Mesenchymal stem cell (in vitro differentiated cells and primary cell): ENCODE data around the gene MPP3.

Source experiments
- DNase-seq: peaks from one replicate; pipeline ENCODE4 v3.0.0-alpha.2; 2013
- H2AFZ ChIP-seq: one replicate; pipeline ENCODE4 v1.6.1; 2013; ENCODE audit warnings: low read depth, mild to moderate bottlenecking, control low read depth, inconsistent platforms, low read length, moderate library complexity
- H2AK5ac ChIP-seq: 2 replicates; pipeline ENCODE4 v1.6.1; 2013; ENCODE audit warnings: low read length, moderate library complexity, mild to moderate bottlenecking, inconsistent platforms; ENCODE audit not compliant: severe bottlenecking
- H2BK120ac ChIP-seq: one replicate; pipeline ENCODE4 v1.6.1; 2013; ENCODE audit warnings: low read depth, mild to moderate bottlenecking, inconsistent platforms, low read length, moderate library complexity
- H2BK12ac ChIP-seq, 2 experiments: one replicate each; pipeline ENCODE4 v1.6.1; 2013; ENCODE audit warnings: inconsistent platforms in 2 of 2, low read length in 2 of 2, mild to moderate bottlenecking in 2 of 2, moderate library complexity in 2 of 2, control low read depth in 1 of 2
- H2BK15ac ChIP-seq: one replicate; pipeline ENCODE4 v1.6.1; 2013; ENCODE audit warnings: mild to moderate bottlenecking, low read depth, inconsistent platforms; ENCODE audit not compliant: poor library complexity, severe bottlenecking
- H2BK5ac ChIP-seq: 2 replicates; pipeline ENCODE4 v1.6.1; 2013; ENCODE audit warnings: low read depth, mild to moderate bottlenecking, low read length, control low read depth, inconsistent platforms; ENCODE audit not compliant: poor library complexity, severe bottlenecking
- H3K14ac ChIP-seq, 2 experiments: one replicate each; pipeline ENCODE4 v1.6.1; 2013; ENCODE audit warnings: inconsistent platforms in 2 of 2, low read length in 2 of 2, control low read depth in 1 of 2, mild to moderate bottlenecking in 1 of 2, moderate library complexity in 1 of 2
- H3K18ac ChIP-seq, 2 experiments: one replicate each; pipeline ENCODE4 v1.6.1; 2013; ENCODE audit warnings: inconsistent platforms in 2 of 2, low read length in 2 of 2, control low read depth in 1 of 2, low read depth in 1 of 2, mild to moderate bottlenecking in 1 of 2
- H3K23ac ChIP-seq, 2 experiments: one replicate each; pipeline ENCODE4 v1.6.1; 2013; ENCODE audit warnings: inconsistent platforms in 2 of 2, low read length in 2 of 2, mild to moderate bottlenecking in 2 of 2, moderate library complexity in 2 of 2, control low read depth in 1 of 2
- H3K27ac ChIP-seq: 2 replicates; pipeline ENCODE4 v1.5.1; 2013; ENCODE audit warnings: mild to moderate bottlenecking, moderate library complexity, low read length, control low read depth, inconsistent platforms; ENCODE audit not compliant: poor library complexity, severe bottlenecking
- H3K27me3 ChIP-seq, 2 experiments: 2 replicates each; pipeline versions ENCODE4 v1.6.1 to v1.7.0; 2013; ENCODE audit warnings: low read length in 2 of 2, mild to moderate bottlenecking in 2 of 2, moderate library complexity in 2 of 2, control low read depth in 1 of 2, inconsistent platforms in 1 of 2; ENCODE audit not compliant: control insufficient read depth in 1 of 2, insufficient read depth in 1 of 2
- H3K36me3 ChIP-seq, 2 experiments: 2 replicates each; pipeline versions ENCODE4 v1.6.1 to v1.7.0; 2013; ENCODE audit warnings: low read length in 2 of 2, control low read depth in 1 of 2, inconsistent platforms in 1 of 2, low read depth in 1 of 2, mild to moderate bottlenecking in 1 of 2; ENCODE audit not compliant: insufficient read depth in 2 of 2, control insufficient read depth in 1 of 2
- H3K4ac ChIP-seq, 2 experiments: one replicate each; pipeline ENCODE4 v1.6.1; 2013; ENCODE audit warnings: inconsistent platforms in 2 of 2, low read length in 2 of 2, mild to moderate bottlenecking in 2 of 2, moderate library complexity in 2 of 2, control low read depth in 1 of 2, low read depth in 1 of 2
- H3K4me1 ChIP-seq: 2 replicates; pipeline ENCODE4 v1.6.1; 2013; ENCODE audit warnings: low read depth, low read length, control low read depth; ENCODE audit not compliant: control insufficient read depth, insufficient read depth
- H3K4me2 ChIP-seq: 2 replicates; pipeline ENCODE4 v1.6.1; 2013; ENCODE audit warnings: low read length, mild to moderate bottlenecking, inconsistent platforms; ENCODE audit not compliant: poor library complexity, severe bottlenecking
- H3K4me3 ChIP-seq, 2 experiments: 2 replicates each; pipeline versions ENCODE4 v1.5.1 to v1.7.0; 2013; ENCODE audit warnings: low read length in 2 of 2, mild to moderate bottlenecking in 2 of 2, control low read depth in 1 of 2, low read depth in 1 of 2; ENCODE audit not compliant: insufficient read depth in 1 of 2
- H3K79me1 ChIP-seq: replicated peaks from 2 replicates; pipeline ENCODE4 v1.6.1; 2013; ENCODE audit warnings: mild to moderate bottlenecking, control low read depth, low read length, inconsistent platforms; ENCODE audit not compliant: poor library complexity, severe bottlenecking
- H3K9ac ChIP-seq: 2 replicates; pipeline ENCODE4 v1.7.0; 2013; ENCODE audit warnings: mild to moderate bottlenecking, low read length, moderate library complexity
- H3K9me3 ChIP-seq: 2 replicates; pipeline ENCODE4 v1.7.0; 2013; ENCODE audit warnings: mild to moderate bottlenecking, low read length; ENCODE audit not compliant: control insufficient read depth
- H4K8ac ChIP-seq: one replicate; pipeline ENCODE4 v1.6.1; 2013; ENCODE audit warnings: inconsistent platforms, mild to moderate bottlenecking, low read length, moderate library complexity
- H4K91ac ChIP-seq: one replicate; pipeline ENCODE4 v1.6.1; 2013; ENCODE audit warnings: mild to moderate bottlenecking, low read length, inconsistent platforms
- WGBS: methylation state at CpG from one replicate; pipeline ENCODE4 v1.1.7; 2013; ENCODE audit warnings: mixed read lengths; 5-methylcytosine and 5-hydroxymethylcytosine counted together

MPP3 gene

DNA sequence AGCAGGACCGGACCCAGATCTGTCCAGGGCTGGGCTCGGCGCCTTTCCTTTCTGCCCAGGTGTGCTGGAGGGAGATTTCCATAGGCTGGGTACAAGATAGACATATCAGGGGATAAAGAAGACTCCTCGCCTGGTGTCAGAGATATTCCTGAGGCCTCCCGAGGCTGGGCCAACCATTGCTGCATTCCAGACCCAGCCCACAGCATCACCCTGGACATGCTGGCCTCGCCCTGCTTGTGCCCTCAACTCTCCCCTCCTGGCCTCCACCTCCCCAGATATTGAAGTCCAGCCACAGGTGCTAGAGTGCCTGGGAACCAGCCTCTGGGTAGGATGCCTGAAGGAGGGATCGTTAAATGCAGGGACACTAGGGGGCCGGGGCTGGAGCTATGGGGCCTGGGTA, 16.2 kb upstream of the MPP3 start:
- Histone ChIP-seq H3K27ac (no peak overlapping the region), H3K23ac (no peak overlapping the region), H2AFZ (no peak overlapping the region), H3K9ac (no peak overlapping the region), H3K9me3 (no peaks in the 10 kb centered on the region), H3K14ac (no peak overlapping the region), H3K79me1 (no peaks in the 10 kb centered on the region), H2AK5ac (no peak overlapping the region), H4K91ac (no peak overlapping the region), H3K36me3 (no peaks in the 10 kb centered on the region), H3K4me1 (peaks cover 9% of the 10 kb centered on the region), H3K4me3 (no peak overlapping the region), H2BK5ac (no peak overlapping the region), H2BK120ac (no peak overlapping the region), H3K18ac (no peak overlapping the region), H2BK15ac (no peak overlapping the region), H2BK12ac (no peak overlapping the region), H3K4me2 (no peak overlapping the region), H4K8ac (no peak overlapping the region), H3K4ac (no peak overlapping the region), H3K27me3 (peaks cover 42 to 49% of the 10 kb centered on the region in 2 experiments)
- no peak for DNase-seq
- 84% methylated on average over 8 of the region's 8 CpGs for WGBS

DNA sequence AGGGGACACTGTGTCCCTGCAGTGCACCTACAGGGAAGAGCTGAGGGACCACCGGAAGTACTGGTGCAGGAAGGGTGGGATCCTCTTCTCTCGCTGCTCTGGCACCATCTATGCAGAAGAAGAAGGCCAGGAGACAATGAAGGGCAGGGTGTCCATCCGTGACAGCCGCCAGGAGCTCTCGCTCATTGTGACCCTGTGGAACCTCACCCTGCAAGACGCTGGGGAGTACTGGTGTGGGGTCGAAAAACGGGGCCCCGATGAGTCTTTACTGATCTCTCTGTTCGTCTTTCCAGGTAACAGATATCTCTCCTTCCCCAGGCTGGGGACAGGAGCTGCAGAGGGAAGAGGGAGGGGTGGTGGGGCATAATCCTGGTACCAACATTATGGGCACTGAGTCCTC, 15.7 kb upstream of the MPP3 start:
- no peaks in the 10 kb centered on the region for H3K36me3 ChIP-seq
- no peak overlapping the region for H2BK5ac ChIP-seq
- H3K23ac ChIP-seq = no peak overlapping the region
- no peaks in the 10 kb centered on the region for H3K79me1 ChIP-seq
- H2BK15ac ChIP-seq = no peak overlapping the region
- peaks cover 9% of the 10 kb centered on the region for H3K4me1 ChIP-seq
- DNase-seq = no peak
- H3K18ac ChIP-seq = no peak overlapping the region
- no peak overlapping the region for H2AFZ ChIP-seq
- no peak overlapping the region for H3K27ac ChIP-seq
- H3K9ac ChIP-seq = no peak overlapping the region
- H2BK120ac ChIP-seq = no peak overlapping the region
- no peak overlapping the region for H4K8ac ChIP-seq
- H4K91ac ChIP-seq = no peak overlapping the region
- no peak overlapping the region for H3K4me2 ChIP-seq
- peaks cover 37 to 44% of the 10 kb centered on the region in 2 experiments for H3K27me3 ChIP-seq
- H3K14ac ChIP-seq = no peak overlapping the region
- H3K9me3 ChIP-seq = no peaks in the 10 kb centered on the region
- no peak overlapping the region for H2AK5ac ChIP-seq
- H3K4me3 ChIP-seq = no peak overlapping the region
- no peak overlapping the region for H3K4ac ChIP-seq
- WGBS = 89% methylated on average over 9 of the region's 10 CpGs
- H2BK12ac ChIP-seq = no peak overlapping the region

DNA sequence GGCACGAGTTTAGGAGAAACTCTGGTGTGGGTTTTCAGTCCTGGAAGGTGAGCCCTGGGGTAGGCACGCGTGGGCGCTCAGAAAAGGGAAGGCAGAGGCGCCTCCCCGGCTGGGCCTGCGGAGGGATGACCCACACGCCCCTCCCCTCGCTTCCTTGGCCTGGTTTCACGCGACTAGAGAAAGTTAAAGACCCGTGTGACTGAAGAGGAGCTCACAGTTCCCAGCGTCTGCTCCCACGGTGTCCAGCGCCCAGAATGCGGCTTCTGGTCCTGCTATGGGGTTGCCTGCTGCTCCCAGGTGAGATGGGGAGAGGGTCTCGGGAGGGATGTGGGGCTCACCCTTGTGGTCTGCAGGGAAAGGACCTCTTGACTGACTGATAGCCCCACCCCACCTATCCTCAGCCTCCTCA, 14.0 kb upstream of the MPP3 start, which contains the start of gene CD300LG:
Gene CD300LG, plus strand, starts transcription at position 214 of the 409 bp plus-strand sequence. Its CDS starts 41 bp downstream, at position 255.
- Histone ChIP-seq H3K79me1 (no peaks in the 10 kb centered on the region), H4K8ac (no peak within 1 kb of the TSS), H2AK5ac (peak within 1 kb of the TSS; percentile 54), H2BK15ac (no peak within 1 kb of the TSS), H3K14ac (no peak within 1 kb of the TSS), H3K23ac (peak within 1 kb of the TSS in 1 of 2 experiments; percentile 50), H2BK5ac (peak within 1 kb of the TSS; percentile 24), H3K9me3 (no peaks in the 10 kb centered on the region), H3K9ac (peak within 1 kb of the TSS; percentile 46), H3K4me3 (no peak within 1 kb of the TSS), H2AFZ (no peak within 1 kb of the TSS), H3K4me2 (peak within 1 kb of the TSS; percentile 41), H3K27ac (peak within 1 kb of the TSS; percentile 83), H4K91ac (no peak within 1 kb of the TSS), H3K27me3 (peaks cover 25 to 33% of the 10 kb centered on the region in 2 experiments), H3K4me1 (peaks cover 9% of the 10 kb centered on the region), H3K18ac (no peak within 1 kb of the TSS), H2BK120ac (no peak within 1 kb of the TSS), H3K4ac (no peak within 1 kb of the TSS), H2BK12ac (no peak within 1 kb of the TSS), H3K36me3 (no peaks in the 10 kb centered on the region)
- WGBS = 49% methylated on average over 16 of the region's 17 CpGs
- no peak for DNase-seq

GRCh38 chr17:43846221-43846712, 13.3 kb upstream of the MPP3 start:
- H3K4ac ChIP-seq = no peak overlapping the region
- H3K4me1 ChIP-seq = peaks cover 12% of the 10 kb centered on the region
- H3K23ac ChIP-seq = no peak overlapping the region
- 14% methylated on average over 11 of the region's 13 CpGs for WGBS
- H3K36me3 ChIP-seq = no peaks in the 10 kb centered on the region
- peak overlapping the region; percentile 24 for H2BK5ac ChIP-seq
- H2AK5ac ChIP-seq = no peak overlapping the region
- no peaks in the 10 kb centered on the region for H3K79me1 ChIP-seq
- H4K91ac ChIP-seq = no peak overlapping the region
- no peak overlapping the region for H2AFZ ChIP-seq
- no peaks in the 10 kb centered on the region for H3K9me3 ChIP-seq
- no peak overlapping the region for H2BK12ac ChIP-seq
- H3K9ac ChIP-seq = peak overlapping the region; percentile 46
- H3K18ac ChIP-seq = no peak overlapping the region
- no peak overlapping the region for H2BK120ac ChIP-seq
- peak; percentile 72 for DNase-seq
- peak overlapping the region; percentile 41 for H3K4me2 ChIP-seq
- no peak overlapping the region for H3K14ac ChIP-seq
- H2BK15ac ChIP-seq = no peak overlapping the region
- no peak overlapping the region for H4K8ac ChIP-seq
- H3K27ac ChIP-seq = peak overlapping the region; percentile 83
- H3K4me3 ChIP-seq = no peak overlapping the region
- H3K27me3 ChIP-seq = peaks cover 23 to 31% of the 10 kb centered on the region in 2 experiments
